Prostate gland (tissue), 2 donors: ENCODE data around the gene HDAC2. TPM values are rescaled to one million over a fixed set of nuclear protein-coding genes. Genes with fewer than 3 reads are reported as not detected.
"Not testable (repeated sequence)": the region's sequence is repeated elsewhere in the genome, so short reads cannot be mapped to it uniquely, and the experiment has no call there.

ENCODE experiments used
- DNase-seq: peaks from one replicate; pipeline ENCODE4 v3.0.0-alpha.2; 2019; ENCODE audit warnings: low spot score
- H3K27ac ChIP-seq, 2 donors: fragments of 200-600 bp; sonication (generic); 2 replicates each; pipeline ENCODE4 v1.5.1; 2017 to 2019
- H3K27me3 ChIP-seq: fragments of 200-600 bp; sonication (generic); replicated peaks from 2 replicates; pipeline ENCODE4 v1.5.1; 2019; ENCODE audit not compliant: insufficient read depth
- H3K36me3 ChIP-seq, 2 donors: fragments of 200-600 bp; sonication (generic); 1 replicate in 1 of 2; 2 replicates in 1 of 2; pipeline versions ENCODE4 v1.5.1 to v1.8.1; 2017 to 2019
- H3K4me1 ChIP-seq: fragments of 200-600 bp; sonication (generic); replicated peaks from 2 replicates; pipeline ENCODE4 v1.5.1; 2019
- H3K4me3 ChIP-seq, 2 donors: fragments of 200-600 bp; sonication (generic); 2 replicates each; pipeline ENCODE4 v1.5.1; 2017 to 2019
- H3K9me3 ChIP-seq: fragments of 200-600 bp; sonication (generic); 2 replicates; pipeline ENCODE4 v1.5.1; 2017
- POLR2A ChIP-seq: fragments of 450-650 bp; IDR thresholded peaks from one replicate; pipeline ENCODE4 v1.6.1; 2016; ENCODE audit warnings: antibody characterized with exemption, mild to moderate bottlenecking
- POLR2AphosphoS5 ChIP-seq: sonication (generic); formaldehyde crosslinking; IDR thresholded peaks from one replicate; pipeline ENCODE4 v1.6.1; 2017; ENCODE audit warnings: antibody characterized with exemption
- WGBS: methylation state at CpG from one replicate; pipeline ENCODE4 v1.1.5; 2018; 5-methylcytosine and 5-hydroxymethylcytosine counted together
- intact Hi-C: fragments of 100-400 bp; cut with DNase I; formaldehyde crosslinking; loops from one replicate; pipeline ENCODE4 v1.14.2; 2022
- total RNA-seq, 2 donors: library from RNA; depleted of rRNA; stranded (reverse); fragments of >200 nt; gene quantifications; one replicate each; pipeline ENCODE4 v1.1.0, GENCODE V29; 2016
- TF ChIP-seq, protein P1 (sequence below), 4 experiments: fragments of 200-600 bp in 2 of 4; fragments of 450-650 bp in 2 of 4; sonication (generic) in 2 of 4; IDR thresholded peaks; 1 replicate in 3 of 4; 2 replicates in 1 of 4; pipeline ENCODE4 v1.5.1; 2016 to 2019; ENCODE audit warnings: antibody characterized with exemption in 4 of 4, mild to moderate bottlenecking in 2 of 4, moderate library complexity in 2 of 4

The HDAC2 gene
- total RNA-seq, 2 donors from 2014 or later, result 39.6 to 86.0 TPM

- Histone ChIP-seq H3K27ac (no peak overlapping the region), H3K4me1 (no peaks in the 10 kb centered on the region), H3K27me3 (no peaks in the 10 kb centered on the region), H3K4me3 (no peak overlapping the region), H3K9me3 (no peaks in the 10 kb centered on the region), H3K36me3 (no peaks in the 10 kb centered on the region)
- intact Hi-C loops, result no loop called here
- WGBS, result 85% methylated on average over 4 of the region's 4 CpGs
- DNase-seq, result no peak
- TF ChIP-seq, protein P1, sequence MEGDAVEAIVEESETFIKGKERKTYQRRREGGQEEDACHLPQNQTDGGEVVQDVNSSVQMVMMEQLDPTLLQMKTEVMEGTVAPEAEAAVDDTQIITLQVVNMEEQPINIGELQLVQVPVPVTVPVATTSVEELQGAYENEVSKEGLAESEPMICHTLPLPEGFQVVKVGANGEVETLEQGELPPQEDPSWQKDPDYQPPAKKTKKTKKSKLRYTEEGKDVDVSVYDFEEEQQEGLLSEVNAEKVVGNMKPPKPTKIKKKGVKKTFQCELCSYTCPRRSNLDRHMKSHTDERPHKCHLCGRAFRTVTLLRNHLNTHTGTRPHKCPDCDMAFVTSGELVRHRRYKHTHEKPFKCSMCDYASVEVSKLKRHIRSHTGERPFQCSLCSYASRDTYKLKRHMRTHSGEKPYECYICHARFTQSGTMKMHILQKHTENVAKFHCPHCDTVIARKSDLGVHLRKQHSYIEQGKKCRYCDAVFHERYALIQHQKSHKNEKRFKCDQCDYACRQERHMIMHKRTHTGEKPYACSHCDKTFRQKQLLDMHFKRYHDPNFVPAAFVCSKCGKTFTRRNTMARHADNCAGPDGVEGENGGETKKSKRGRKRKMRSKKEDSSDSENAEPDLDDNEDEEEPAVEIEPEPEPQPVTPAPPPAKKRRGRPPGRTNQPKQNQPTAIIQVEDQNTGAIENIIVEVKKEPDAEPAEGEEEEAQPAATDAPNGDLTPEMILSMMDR (IDR thresholded peaks at IDR 0.05), result no peak
- TF ChIP-seq POLR2A (no peak), POLR2AphosphoS5 (no peak)
Measured at GRCh38 chr6:113921299-113921904, 49.5 kb downstream of the HDAC2 start.

DNA sequence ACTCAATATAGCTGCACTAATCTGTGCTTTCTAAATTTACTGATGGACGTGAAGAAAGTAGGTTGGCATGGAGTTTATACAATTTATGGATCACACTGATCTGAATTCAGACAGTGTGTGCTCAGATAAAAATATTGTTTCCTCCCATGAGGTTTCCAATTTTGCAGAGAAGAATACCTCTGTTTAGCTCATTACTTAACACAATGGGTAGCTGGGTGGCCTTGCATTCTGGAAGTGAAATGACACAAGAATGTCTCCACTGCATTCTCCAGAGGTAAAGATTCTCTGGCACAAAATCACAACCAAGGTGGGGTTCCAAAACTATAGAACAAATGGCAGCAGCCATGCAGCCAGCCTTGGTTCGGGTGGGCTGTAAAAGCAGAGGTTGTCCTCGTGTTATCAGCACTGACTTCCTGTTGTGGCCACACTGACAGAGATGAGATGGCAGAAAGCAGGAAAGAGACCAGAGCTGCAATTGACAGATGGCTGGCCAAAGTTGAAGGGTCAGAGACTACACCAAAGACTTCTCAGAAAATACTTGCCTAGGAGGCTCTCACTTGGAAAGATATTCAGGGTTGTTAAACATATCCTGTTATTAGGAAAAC lies 50.2 kb downstream of the HDAC2 start:
- Histone ChIP-seq H3K27ac (no peak overlapping the region), H3K36me3 (no peaks in the 10 kb centered on the region), H3K4me3 (no peak overlapping the region), H3K4me1 (no peaks in the 10 kb centered on the region), H3K27me3 (no peaks in the 10 kb centered on the region), H3K9me3 (no peaks in the 10 kb centered on the region)
- intact Hi-C loops, result no loop called here
- 68% methylated on average over 3 of the region's 3 CpGs for WGBS
- TF ChIP-seq POLR2AphosphoS5, result no peak
- no peak for DNase-seq

GRCh38 chr6:113910285-113910684 lies 60.7 kb downstream of the HDAC2 start:
- H3K27ac ChIP-seq, H3K4me1 ChIP-seq, H3K4me3 ChIP-seq, H3K36me3 ChIP-seq, intact Hi-C loops, H3K9me3 ChIP-seq, H3K27me3 ChIP-seq, DNase-seq: not testable (repeated sequence)
- 72% methylated on average over 1 of the region's 1 CpG for WGBS

- no peak for TF ChIP-seq POLR2A
- TF ChIP-seq, protein P1 (IDR thresholded peaks at IDR 0.05), result peak; percentile 50 to 91 (median 66)
- no peak for TF ChIP-seq POLR2AphosphoS5
- peak; percentile 29 for DNase-seq
- 16% methylated on average over 6 of the region's 6 CpGs for WGBS
- intact Hi-C loops, result loop anchor here (10.0 kb wide), 1 partner anchor 1125 kb away; no protein-coding TSS in a partner anchor
- no peaks in the 10 kb centered on the region for H3K4me1 ChIP-seq
- H3K9me3 ChIP-seq, result no peaks in the 10 kb centered on the region
- no peak overlapping the region for H3K4me3 ChIP-seq
- no peaks in the 10 kb centered on the region for H3K27me3 ChIP-seq
- H3K27ac ChIP-seq, result no peak overlapping the region
- no peaks in the 10 kb centered on the region for H3K36me3 ChIP-seq
Measured at GRCh38 chr6:113909224-113909856, 61.6 kb downstream of the HDAC2 start.

DNA sequence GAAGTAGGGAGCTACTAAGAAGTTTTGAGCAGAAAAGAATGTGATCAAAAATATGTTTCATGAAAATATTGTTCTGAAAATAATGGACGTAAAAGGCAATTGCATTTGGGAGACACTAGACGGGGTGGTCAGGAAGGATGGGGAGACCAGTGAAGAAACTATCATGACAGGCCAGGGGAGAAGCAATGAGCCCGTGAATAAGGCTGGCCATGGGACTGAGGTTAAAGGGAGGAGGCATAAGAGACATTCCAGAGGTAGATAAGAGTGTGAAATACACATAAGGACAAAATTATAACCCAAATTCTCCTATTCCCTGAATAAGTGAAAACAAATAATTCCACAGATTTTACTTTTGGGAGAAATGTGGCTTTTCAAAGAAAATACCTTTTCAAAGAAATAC lies 62.1 kb downstream of the HDAC2 start:
- Histone ChIP-seq H3K4me1 (no peaks in the 10 kb centered on the region), H3K36me3 (no peaks in the 10 kb centered on the region), H3K27me3 (no peaks in the 10 kb centered on the region), H3K9me3 (no peaks in the 10 kb centered on the region), H3K4me3 (no peak overlapping the region), H3K27ac (no peak overlapping the region)
- 64% methylated on average over 3 of the region's 3 CpGs for WGBS
- DNase-seq, result no peak
- intact Hi-C loops, result loop anchor here (10.0 kb wide), 1 partner anchor 1124 kb away; no protein-coding TSS in a partner anchor
- no peak for TF ChIP-seq POLR2AphosphoS5

DNA sequence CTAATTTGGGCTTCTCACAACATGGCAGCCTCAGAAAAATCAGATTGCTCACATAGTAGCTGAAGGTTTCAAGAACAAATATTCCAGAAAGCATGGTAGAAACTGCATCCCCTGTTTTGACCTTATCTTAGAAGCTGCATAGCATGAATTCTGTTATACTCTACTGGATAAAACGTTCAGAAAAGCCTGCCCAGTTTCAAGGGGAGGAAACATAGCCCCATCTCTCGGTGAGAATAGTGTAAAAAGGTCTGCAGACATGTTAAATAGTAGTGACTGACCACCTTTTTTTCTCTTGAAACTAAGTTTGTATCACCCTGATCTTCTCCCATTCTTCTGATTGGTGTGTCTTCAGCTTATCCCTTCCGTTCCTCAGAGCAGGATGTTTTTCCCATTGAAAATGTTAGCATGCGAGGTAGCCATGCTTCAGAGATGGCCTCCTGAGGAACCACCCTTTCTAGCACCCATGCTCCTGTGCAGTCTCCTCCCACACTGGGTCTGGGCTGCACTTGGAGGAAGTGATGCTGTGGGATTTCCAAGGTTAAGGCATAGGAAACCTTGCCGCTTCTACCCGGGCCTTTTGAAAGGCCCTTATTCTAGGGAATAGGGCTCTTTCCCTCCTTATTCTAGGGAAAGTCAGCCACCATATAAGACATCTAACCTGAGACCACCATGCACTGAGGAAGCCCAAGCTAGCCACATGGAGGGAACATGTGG lies 63.7 kb downstream of the HDAC2 start:
- 91% methylated on average over 6 of the region's 6 CpGs for WGBS
- no peaks in the 10 kb centered on the region for H3K4me1 ChIP-seq
- DNase-seq, result no peak
- H3K27ac ChIP-seq, result no peak overlapping the region
- no peaks in the 10 kb centered on the region for H3K9me3 ChIP-seq
- intact Hi-C loops, result loop anchor here (10.0 kb wide), 1 partner anchor 1122 kb away; no protein-coding TSS in a partner anchor
- H3K4me3 ChIP-seq, result no peak overlapping the region
- H3K27me3 ChIP-seq, result no peaks in the 10 kb centered on the region
- H3K36me3 ChIP-seq, result no peaks in the 10 kb centered on the region
- TF ChIP-seq, protein P1 (IDR thresholded peaks at IDR 0.05), result no peak
- TF ChIP-seq POLR2AphosphoS5 (no peak), POLR2A (no peak)
